22Rv1 (cell line): ENCODE data around the gene GALNT17.

Source experiments
- ZFX ChIP-seq: fragments of 450-650 bp; IDR thresholded peaks from 2 replicates; pipeline ENCODE4 v1.6.1; 2017; ENCODE audit warnings: antibody characterized with exemption, borderline replicate concordance
- TF ChIP-seq, protein P1 (sequence below): fragments of 450-650 bp; IDR thresholded peaks from 2 replicates; pipeline ENCODE4 v1.5.1; 2017; ENCODE audit warnings: mild to moderate bottlenecking

DNA sequence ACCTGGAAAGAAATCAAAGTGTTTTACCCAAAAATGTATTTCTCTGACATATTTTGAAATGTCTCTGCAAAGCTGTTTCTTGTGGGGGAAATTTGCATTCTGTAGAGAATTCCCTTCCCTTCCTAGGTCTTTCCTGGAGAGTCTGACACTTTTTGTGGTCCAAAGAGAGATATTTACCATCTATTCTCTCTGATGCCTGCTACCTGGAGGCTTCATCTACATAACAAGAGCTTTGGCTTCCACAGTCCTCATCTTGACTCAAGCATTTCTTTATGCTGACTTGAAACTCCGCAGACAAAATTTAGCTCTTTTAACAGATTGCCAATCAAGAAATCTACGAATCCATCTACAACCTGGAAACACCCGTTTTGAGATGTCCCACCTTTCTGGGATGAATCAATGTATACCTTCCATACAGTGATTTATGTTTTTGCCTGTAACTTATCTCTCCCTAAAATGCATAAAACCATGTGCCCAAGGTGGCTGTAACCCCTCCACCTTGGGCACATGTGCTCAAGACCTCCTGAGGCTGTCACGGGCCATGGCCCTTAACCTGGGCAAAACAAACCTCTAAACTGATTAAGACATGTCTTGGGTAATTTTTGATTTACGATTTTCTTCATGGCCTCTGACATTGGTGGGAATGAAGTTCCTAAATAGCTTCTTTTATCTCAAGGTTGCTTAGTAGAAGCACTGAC, 334.7 kb downstream of the GALNT17 start:
- TF ChIP-seq, protein P1, sequence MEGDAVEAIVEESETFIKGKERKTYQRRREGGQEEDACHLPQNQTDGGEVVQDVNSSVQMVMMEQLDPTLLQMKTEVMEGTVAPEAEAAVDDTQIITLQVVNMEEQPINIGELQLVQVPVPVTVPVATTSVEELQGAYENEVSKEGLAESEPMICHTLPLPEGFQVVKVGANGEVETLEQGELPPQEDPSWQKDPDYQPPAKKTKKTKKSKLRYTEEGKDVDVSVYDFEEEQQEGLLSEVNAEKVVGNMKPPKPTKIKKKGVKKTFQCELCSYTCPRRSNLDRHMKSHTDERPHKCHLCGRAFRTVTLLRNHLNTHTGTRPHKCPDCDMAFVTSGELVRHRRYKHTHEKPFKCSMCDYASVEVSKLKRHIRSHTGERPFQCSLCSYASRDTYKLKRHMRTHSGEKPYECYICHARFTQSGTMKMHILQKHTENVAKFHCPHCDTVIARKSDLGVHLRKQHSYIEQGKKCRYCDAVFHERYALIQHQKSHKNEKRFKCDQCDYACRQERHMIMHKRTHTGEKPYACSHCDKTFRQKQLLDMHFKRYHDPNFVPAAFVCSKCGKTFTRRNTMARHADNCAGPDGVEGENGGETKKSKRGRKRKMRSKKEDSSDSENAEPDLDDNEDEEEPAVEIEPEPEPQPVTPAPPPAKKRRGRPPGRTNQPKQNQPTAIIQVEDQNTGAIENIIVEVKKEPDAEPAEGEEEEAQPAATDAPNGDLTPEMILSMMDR, result no peak
- TF ChIP-seq ZFX, result no peak
